ENCODE results near the gene DPYD.

- no peak for TF ChIP-seq EZH2phosphoT487 (conservative IDR thresholded peaks at IDR 0.05; ENCODE audit: low read length)
- no peak for TF ChIP-seq CTCF (IDR thresholded peaks at IDR 0.05; ENCODE audit: insufficient read depth, low read length, poor library complexity, severe bottlenecking)
These were observed 419.2 kb downstream of the DPYD start for GRCh38 chr1:97501628-97502027.

All from SU-DHL-6 (cell line).